Mesenchymal stem cell (in vitro differentiated cells and primary cell): Measurements from ENCODE around the gene ERC2.

ENCODE experiments used
- DNase-seq: peaks from one replicate; pipeline ENCODE4 v3.0.0-alpha.2; 2013
- H2AFZ ChIP-seq: one replicate; pipeline ENCODE4 v1.6.1; 2013; ENCODE audit warnings: low read depth, mild to moderate bottlenecking, control low read depth, inconsistent platforms, low read length, moderate library complexity
- H2AK5ac ChIP-seq: 2 replicates; pipeline ENCODE4 v1.6.1; 2013; ENCODE audit warnings: low read length, moderate library complexity, mild to moderate bottlenecking, inconsistent platforms; ENCODE audit not compliant: severe bottlenecking
- H2BK120ac ChIP-seq: one replicate; pipeline ENCODE4 v1.6.1; 2013; ENCODE audit warnings: low read depth, mild to moderate bottlenecking, inconsistent platforms, low read length, moderate library complexity
- H2BK12ac ChIP-seq, 2 experiments: one replicate each; pipeline ENCODE4 v1.6.1; 2013; ENCODE audit warnings: inconsistent platforms in 2 of 2, low read length in 2 of 2, mild to moderate bottlenecking in 2 of 2, moderate library complexity in 2 of 2, control low read depth in 1 of 2
- H2BK15ac ChIP-seq: one replicate; pipeline ENCODE4 v1.6.1; 2013; ENCODE audit warnings: mild to moderate bottlenecking, low read depth, inconsistent platforms; ENCODE audit not compliant: poor library complexity, severe bottlenecking
- H2BK5ac ChIP-seq: 2 replicates; pipeline ENCODE4 v1.6.1; 2013; ENCODE audit warnings: low read depth, mild to moderate bottlenecking, low read length, control low read depth, inconsistent platforms; ENCODE audit not compliant: poor library complexity, severe bottlenecking
- H3K14ac ChIP-seq, 2 experiments: one replicate each; pipeline ENCODE4 v1.6.1; 2013; ENCODE audit warnings: inconsistent platforms in 2 of 2, low read length in 2 of 2, control low read depth in 1 of 2, mild to moderate bottlenecking in 1 of 2, moderate library complexity in 1 of 2
- H3K18ac ChIP-seq, 2 experiments: one replicate each; pipeline ENCODE4 v1.6.1; 2013; ENCODE audit warnings: inconsistent platforms in 2 of 2, low read length in 2 of 2, control low read depth in 1 of 2, low read depth in 1 of 2, mild to moderate bottlenecking in 1 of 2
- H3K23ac ChIP-seq, 2 experiments: one replicate each; pipeline ENCODE4 v1.6.1; 2013; ENCODE audit warnings: inconsistent platforms in 2 of 2, low read length in 2 of 2, mild to moderate bottlenecking in 2 of 2, moderate library complexity in 2 of 2, control low read depth in 1 of 2
- H3K27ac ChIP-seq: 2 replicates; pipeline ENCODE4 v1.5.1; 2013; ENCODE audit warnings: mild to moderate bottlenecking, moderate library complexity, low read length, control low read depth, inconsistent platforms; ENCODE audit not compliant: poor library complexity, severe bottlenecking
- H3K27me3 ChIP-seq, 2 experiments: 2 replicates each; pipeline versions ENCODE4 v1.6.1 to v1.7.0; 2013; ENCODE audit warnings: low read length in 2 of 2, mild to moderate bottlenecking in 2 of 2, moderate library complexity in 2 of 2, control low read depth in 1 of 2, inconsistent platforms in 1 of 2; ENCODE audit not compliant: control insufficient read depth in 1 of 2, insufficient read depth in 1 of 2
- H3K36me3 ChIP-seq, 2 experiments: 2 replicates each; pipeline versions ENCODE4 v1.6.1 to v1.7.0; 2013; ENCODE audit warnings: low read length in 2 of 2, control low read depth in 1 of 2, inconsistent platforms in 1 of 2, low read depth in 1 of 2, mild to moderate bottlenecking in 1 of 2; ENCODE audit not compliant: insufficient read depth in 2 of 2, control insufficient read depth in 1 of 2
- H3K4ac ChIP-seq, 2 experiments: one replicate each; pipeline ENCODE4 v1.6.1; 2013; ENCODE audit warnings: inconsistent platforms in 2 of 2, low read length in 2 of 2, mild to moderate bottlenecking in 2 of 2, moderate library complexity in 2 of 2, control low read depth in 1 of 2, low read depth in 1 of 2
- H3K4me1 ChIP-seq: 2 replicates; pipeline ENCODE4 v1.6.1; 2013; ENCODE audit warnings: low read depth, low read length, control low read depth; ENCODE audit not compliant: control insufficient read depth, insufficient read depth
- H3K4me2 ChIP-seq: 2 replicates; pipeline ENCODE4 v1.6.1; 2013; ENCODE audit warnings: low read length, mild to moderate bottlenecking, inconsistent platforms; ENCODE audit not compliant: poor library complexity, severe bottlenecking
- H3K4me3 ChIP-seq, 2 experiments: 2 replicates each; pipeline versions ENCODE4 v1.5.1 to v1.7.0; 2013; ENCODE audit warnings: low read length in 2 of 2, mild to moderate bottlenecking in 2 of 2, control low read depth in 1 of 2, low read depth in 1 of 2; ENCODE audit not compliant: insufficient read depth in 1 of 2
- H3K79me1 ChIP-seq: replicated peaks from 2 replicates; pipeline ENCODE4 v1.6.1; 2013; ENCODE audit warnings: mild to moderate bottlenecking, control low read depth, low read length, inconsistent platforms; ENCODE audit not compliant: poor library complexity, severe bottlenecking
- H3K9ac ChIP-seq: 2 replicates; pipeline ENCODE4 v1.7.0; 2013; ENCODE audit warnings: mild to moderate bottlenecking, low read length, moderate library complexity
- H3K9me3 ChIP-seq: 2 replicates; pipeline ENCODE4 v1.7.0; 2013; ENCODE audit warnings: mild to moderate bottlenecking, low read length; ENCODE audit not compliant: control insufficient read depth
- H4K8ac ChIP-seq: one replicate; pipeline ENCODE4 v1.6.1; 2013; ENCODE audit warnings: inconsistent platforms, mild to moderate bottlenecking, low read length, moderate library complexity
- H4K91ac ChIP-seq: one replicate; pipeline ENCODE4 v1.6.1; 2013; ENCODE audit warnings: mild to moderate bottlenecking, low read length, inconsistent platforms
- WGBS: methylation state at CpG from one replicate; pipeline ENCODE4 v1.1.7; 2013; ENCODE audit warnings: mixed read lengths; 5-methylcytosine and 5-hydroxymethylcytosine counted together

The ERC2 gene

GRCh38 chr3:55648591-55649318 is 819.5 kb downstream of the ERC2 start:
- no peak overlapping the region for H2BK120ac ChIP-seq
- H2AFZ ChIP-seq, result no peak overlapping the region
- H3K27ac ChIP-seq, result no peak overlapping the region
- peaks cover 2% of the 10 kb centered on the region for H3K4me1 ChIP-seq
- H2AK5ac ChIP-seq, result no peak overlapping the region
- H3K4me3 ChIP-seq, result no peak overlapping the region
- H4K91ac ChIP-seq, result no peak overlapping the region
- no peak for DNase-seq
- 71% methylated on average over 6 of the region's 7 CpGs for WGBS
- H3K14ac ChIP-seq, result peak overlapping the region in 1 of 2 experiments; percentile 70
- no peak overlapping the region for H3K18ac ChIP-seq
- H3K9ac ChIP-seq, result no peak overlapping the region
- H3K36me3 ChIP-seq, result no peaks in the 10 kb centered on the region
- no peak overlapping the region for H3K4me2 ChIP-seq
- no peaks in the 10 kb centered on the region for H3K79me1 ChIP-seq
- H3K9me3 ChIP-seq, result no peaks in the 10 kb centered on the region
- H3K4ac ChIP-seq, result peak overlapping the region in 1 of 2 experiments; percentile 12
- no peak overlapping the region for H2BK5ac ChIP-seq
- H3K27me3 ChIP-seq, result peaks cover 9 to 45% of the 10 kb centered on the region in 2 experiments
- no peak overlapping the region for H2BK15ac ChIP-seq
- no peak overlapping the region for H3K23ac ChIP-seq
- no peak overlapping the region for H2BK12ac ChIP-seq
- no peak overlapping the region for H4K8ac ChIP-seq

- Histone ChIP-seq H2BK12ac (peak overlapping the region in 1 of 2 experiments; percentile 6), H2AFZ (no peak overlapping the region), H3K4me1 (no peaks in the 10 kb centered on the region), H3K4ac (no peak overlapping the region), H3K9ac (no peak overlapping the region), H2BK5ac (no peak overlapping the region), H3K4me3 (no peak overlapping the region), H3K36me3 (no peaks in the 10 kb centered on the region), H3K27ac (no peak overlapping the region), H3K79me1 (no peaks in the 10 kb centered on the region), H3K27me3 (peaks cover 9 to 45% of the 10 kb centered on the region in 2 experiments), H4K8ac (peak overlapping the region; percentile 23), H2BK15ac (no peak overlapping the region), H3K9me3 (no peaks in the 10 kb centered on the region), H3K23ac (no peak overlapping the region), H2BK120ac (no peak overlapping the region), H3K14ac (no peak overlapping the region), H4K91ac (no peak overlapping the region), H2AK5ac (no peak overlapping the region), H3K4me2 (no peak overlapping the region), H3K18ac (no peak overlapping the region)
- 90% methylated on average over 7 of the region's 10 CpGs for WGBS
- no peak for DNase-seq
These were observed 820.6 kb downstream of the ERC2 start for GRCh38 chr3:55647670-55648069.

GRCh38 chr3:55647063-55647462 is 821.2 kb downstream of the ERC2 start:
- no peak overlapping the region for H3K9ac ChIP-seq
- H3K4me2 ChIP-seq, result no peak overlapping the region
- H2BK15ac ChIP-seq, result no peak overlapping the region
- H3K4me1 ChIP-seq, result no peaks in the 10 kb centered on the region
- no peak overlapping the region for H3K23ac ChIP-seq
- H3K27ac ChIP-seq, result no peak overlapping the region
- DNase-seq, result no peak
- no peak overlapping the region for H3K18ac ChIP-seq
- no peaks in the 10 kb centered on the region for H3K36me3 ChIP-seq
- no peak overlapping the region for H2BK12ac ChIP-seq
- H2BK120ac ChIP-seq, result no peak overlapping the region
- H4K91ac ChIP-seq, result no peak overlapping the region
- H2AK5ac ChIP-seq, result no peak overlapping the region
- H2AFZ ChIP-seq, result no peak overlapping the region
- no peak overlapping the region for H3K4ac ChIP-seq
- no peak overlapping the region for H4K8ac ChIP-seq
- WGBS, result 84% methylated on average over 7 of the region's 10 CpGs
- no peak overlapping the region for H3K14ac ChIP-seq
- H3K27me3 ChIP-seq, result peaks cover 9 to 44% of the 10 kb centered on the region in 2 experiments
- no peaks in the 10 kb centered on the region for H3K79me1 ChIP-seq
- no peaks in the 10 kb centered on the region for H3K9me3 ChIP-seq
- no peak overlapping the region for H3K4me3 ChIP-seq
- H2BK5ac ChIP-seq, result no peak overlapping the region

- Histone ChIP-seq H3K36me3 (no peaks in the 10 kb centered on the region), H4K8ac (no peak overlapping the region), H3K14ac (no peak overlapping the region), H3K9me3 (no peaks in the 10 kb centered on the region), H3K4me2 (no peak overlapping the region), H3K79me1 (no peaks in the 10 kb centered on the region), H3K4me3 (no peak overlapping the region), H3K18ac (no peak overlapping the region), H2AFZ (no peak overlapping the region), H2BK15ac (no peak overlapping the region), H3K27ac (no peak overlapping the region), H3K9ac (no peak overlapping the region), H2BK5ac (no peak overlapping the region), H3K4me1 (no peaks in the 10 kb centered on the region), H4K91ac (no peak overlapping the region), H3K4ac (no peak overlapping the region), H2BK12ac (no peak overlapping the region), H2AK5ac (no peak overlapping the region), H2BK120ac (no peak overlapping the region), H3K27me3 (peaks cover 9 to 38% of the 10 kb centered on the region in 2 experiments), H3K23ac (no peak overlapping the region)
- DNase-seq, result no peak
- 90% methylated on average over 3 of the region's 3 CpGs for WGBS
These were observed 822.1 kb downstream of the ERC2 start for GRCh38 chr3:55646121-55646520.
